ENCODE results near the gene GRK3.
"Not testable (repeated sequence)": the region's sequence is repeated elsewhere in the genome, so short reads cannot be mapped to it uniquely, and the experiment has no call there.

GRK3 gene

DNA sequence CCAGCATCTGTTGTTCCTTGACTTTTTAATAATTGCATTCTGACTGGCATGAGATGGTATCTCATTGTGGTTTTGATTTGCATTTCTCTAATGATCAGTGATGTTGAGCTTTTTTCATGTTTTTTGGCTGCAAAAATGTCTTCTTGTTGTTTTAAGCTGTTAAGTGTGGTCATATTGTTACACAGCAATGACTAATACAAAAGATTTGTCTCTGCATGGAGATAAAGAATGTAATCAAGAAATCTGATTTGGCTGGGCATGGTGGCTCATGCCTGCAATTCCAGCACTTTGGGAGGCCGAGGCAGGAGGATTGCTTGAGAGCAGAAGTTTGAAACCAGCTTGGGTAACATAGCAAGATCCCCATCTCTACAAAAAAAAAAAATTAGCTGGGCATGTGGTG is 12.1 kb upstream of the GRK3 start:
- not testable (repeated sequence) for DNase-seq

DNA sequence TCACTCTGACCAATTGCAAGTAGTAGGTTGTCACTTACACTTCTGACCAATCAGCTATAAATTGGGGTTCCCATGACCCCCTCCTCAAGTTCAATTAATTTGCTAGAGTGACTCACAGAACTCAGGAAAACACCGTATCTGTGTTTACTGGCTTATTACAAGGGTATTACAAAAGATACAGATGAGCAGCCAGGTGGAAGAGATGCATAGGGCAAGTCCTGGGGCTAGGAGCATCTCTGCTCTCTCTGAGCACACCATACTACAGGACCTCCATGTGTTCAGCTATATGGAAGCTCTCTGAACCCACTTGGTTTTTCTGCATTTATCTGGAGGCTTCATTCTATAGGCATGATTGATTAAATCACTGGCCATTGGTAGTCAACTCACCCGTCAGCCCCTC is 11.3 kb upstream of the GRK3 start:
- no peak for DNase-seq

DNA sequence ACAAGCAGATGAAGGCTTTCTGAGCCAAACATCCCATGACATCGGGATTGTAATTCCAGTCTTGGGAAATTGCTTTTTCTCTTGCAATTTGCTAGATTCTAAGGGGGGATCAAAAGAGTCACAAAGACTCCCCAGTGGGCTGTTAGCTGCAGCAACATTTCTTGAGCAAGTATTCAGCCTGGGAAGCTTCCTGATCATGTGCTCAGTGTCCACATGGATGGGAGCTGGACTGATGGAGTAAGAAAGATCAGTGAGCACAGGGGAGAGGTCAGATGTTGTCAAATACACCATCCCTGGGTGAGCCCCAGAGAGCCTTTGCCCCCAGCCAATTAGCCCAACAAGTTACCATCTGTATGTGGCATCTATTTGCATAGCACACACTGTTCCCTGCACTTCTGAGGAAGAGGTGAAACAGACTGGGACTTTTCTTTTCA is 10.2 kb upstream of the GRK3 start:
- DNase-seq: no peak

DNA sequence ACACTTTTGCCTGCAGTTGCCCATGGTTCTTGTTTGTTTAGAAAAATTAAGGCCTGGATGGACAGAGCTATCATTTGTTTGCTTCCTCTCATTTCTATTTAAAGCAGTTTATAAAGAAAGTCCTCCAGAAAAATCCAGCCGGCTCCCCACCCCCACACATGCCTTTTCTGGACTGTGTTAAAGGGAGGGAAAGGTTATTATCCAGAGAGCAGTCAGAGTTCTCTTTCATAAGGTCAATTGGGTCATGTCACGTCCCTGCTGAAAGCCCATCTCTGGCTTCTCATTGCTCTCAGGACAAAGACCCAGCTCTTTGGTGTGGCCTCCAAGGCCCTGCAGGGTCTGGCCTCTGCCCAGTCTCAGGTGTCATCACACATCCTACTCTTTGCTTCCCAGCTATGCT is 9.8 kb upstream of the GRK3 start:
- no peak for DNase-seq

DNA sequence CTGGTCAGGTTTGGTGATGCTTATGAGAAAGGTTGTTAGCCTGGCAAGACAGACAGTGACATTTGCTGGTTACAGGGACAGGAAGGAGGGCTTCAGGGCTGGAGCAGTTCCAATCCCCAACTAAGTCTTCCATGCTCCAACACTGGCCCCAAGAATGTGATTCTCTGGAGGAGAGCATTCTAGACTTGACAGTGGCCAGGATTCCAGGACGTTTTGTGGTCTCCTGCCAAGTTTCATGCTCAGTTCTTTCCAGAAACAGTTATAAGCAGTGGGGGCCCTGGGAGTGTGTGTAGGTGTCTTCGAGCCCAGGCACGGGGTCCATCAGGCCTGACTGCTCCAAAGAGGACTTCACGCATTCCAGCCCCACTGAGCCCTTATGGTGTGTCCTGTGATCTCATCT is 8.9 kb upstream of the GRK3 start:
- DNase-seq: no peak

DNA sequence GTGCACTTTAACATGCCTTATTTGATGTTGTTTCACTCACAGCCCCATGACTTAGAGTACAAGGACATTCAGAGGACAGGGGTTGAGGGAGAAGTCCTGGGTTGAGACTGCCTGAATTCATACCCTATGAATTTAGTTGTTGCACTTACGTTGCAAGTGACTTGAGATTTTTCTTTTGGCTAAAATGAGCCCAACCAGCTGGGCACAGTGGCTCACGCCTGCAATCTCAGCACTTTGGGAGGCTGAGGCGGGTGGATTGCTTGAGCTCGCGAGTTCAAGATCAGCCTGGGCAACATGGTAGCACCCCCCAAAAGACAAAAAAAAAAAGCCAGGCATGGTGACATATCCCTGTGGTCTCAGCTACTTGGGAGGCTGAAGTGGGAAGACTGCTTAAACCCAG is 7.3 kb upstream of the GRK3 start:
- no peak for DNase-seq

DNA sequence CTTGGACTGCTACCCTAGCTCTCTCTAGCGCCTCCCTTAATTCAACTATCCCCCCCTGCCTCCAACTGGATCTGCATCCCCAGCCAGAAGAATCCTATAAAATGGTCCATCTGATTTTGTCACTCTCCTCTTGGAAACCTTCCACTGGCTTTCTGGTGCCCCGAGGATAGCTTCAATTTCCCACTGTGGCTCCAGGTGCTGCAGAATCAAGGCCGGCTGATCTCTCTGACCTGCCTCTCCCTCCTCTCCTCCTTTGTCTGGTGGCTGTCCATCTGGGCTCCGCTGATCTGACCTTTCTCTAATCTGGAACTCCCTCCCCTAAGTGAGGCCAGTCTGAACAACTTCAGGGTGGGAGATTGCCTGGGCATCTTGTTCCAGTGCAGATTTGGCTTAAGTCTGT is 6.1 kb upstream of the GRK3 start:
- no peak for DNase-seq

DNA sequence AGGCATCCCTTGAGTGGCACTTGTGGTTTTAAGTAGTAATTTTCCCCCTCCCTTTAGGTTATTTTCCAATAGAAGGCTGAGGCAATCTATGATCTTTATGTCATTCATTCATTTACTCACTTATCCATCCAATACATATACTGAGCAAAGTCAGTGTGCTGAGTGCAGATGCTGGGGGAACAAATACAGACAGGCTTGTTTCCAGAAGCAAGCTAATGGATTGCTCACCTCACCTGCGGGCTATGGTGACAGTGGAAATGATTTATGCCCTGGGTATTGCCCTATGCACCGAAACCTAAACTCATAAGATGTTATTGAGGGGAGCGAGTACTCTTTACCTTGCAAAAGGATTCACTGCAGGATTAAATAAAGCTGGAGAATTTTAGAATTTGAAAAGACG is 4.6 kb upstream of the GRK3 start:
- not testable (repeated sequence) for DNase-seq

DNA sequence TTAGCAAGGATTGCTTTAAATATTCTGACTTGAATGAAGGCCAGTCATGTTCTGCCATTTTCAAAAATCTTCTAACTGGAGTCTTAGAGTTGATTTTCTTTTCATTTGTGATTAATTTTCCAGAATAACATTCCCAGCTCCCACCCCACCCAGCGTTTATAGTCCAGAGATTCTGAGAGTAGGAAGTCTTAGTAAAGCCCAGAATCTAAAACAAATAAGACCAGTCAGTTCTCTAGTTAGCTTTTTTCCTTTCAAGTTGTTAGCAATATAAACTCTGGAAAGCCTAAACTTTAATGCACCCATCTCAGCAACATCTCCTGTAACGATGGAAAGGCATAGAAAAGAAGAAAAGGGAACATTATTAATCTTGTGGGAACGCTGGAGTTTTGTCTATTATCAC is 3.3 kb upstream of the GRK3 start:
- DNase-seq: not testable (repeated sequence)

DNA sequence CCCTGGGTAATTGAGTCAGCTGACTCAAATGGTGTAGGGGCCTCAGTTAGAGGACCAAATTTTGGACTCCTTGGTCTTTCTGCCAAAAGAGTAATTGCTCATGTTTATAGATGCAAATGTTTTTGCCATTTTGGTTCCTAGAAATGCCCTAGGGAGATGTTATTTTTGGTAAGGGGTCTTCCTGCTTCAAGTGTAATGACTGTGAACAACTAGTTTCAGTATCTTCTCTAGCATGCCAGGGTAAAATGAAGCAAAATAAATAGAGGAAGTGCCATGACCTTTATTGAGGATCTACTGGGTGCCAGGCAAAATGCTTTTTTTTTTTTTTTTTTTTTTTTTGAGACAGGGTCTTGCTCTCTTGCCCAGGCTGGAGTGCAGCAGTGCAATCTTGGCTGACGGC is 2.5 kb upstream of the GRK3 start:
- not testable (repeated sequence) for DNase-seq

DNA sequence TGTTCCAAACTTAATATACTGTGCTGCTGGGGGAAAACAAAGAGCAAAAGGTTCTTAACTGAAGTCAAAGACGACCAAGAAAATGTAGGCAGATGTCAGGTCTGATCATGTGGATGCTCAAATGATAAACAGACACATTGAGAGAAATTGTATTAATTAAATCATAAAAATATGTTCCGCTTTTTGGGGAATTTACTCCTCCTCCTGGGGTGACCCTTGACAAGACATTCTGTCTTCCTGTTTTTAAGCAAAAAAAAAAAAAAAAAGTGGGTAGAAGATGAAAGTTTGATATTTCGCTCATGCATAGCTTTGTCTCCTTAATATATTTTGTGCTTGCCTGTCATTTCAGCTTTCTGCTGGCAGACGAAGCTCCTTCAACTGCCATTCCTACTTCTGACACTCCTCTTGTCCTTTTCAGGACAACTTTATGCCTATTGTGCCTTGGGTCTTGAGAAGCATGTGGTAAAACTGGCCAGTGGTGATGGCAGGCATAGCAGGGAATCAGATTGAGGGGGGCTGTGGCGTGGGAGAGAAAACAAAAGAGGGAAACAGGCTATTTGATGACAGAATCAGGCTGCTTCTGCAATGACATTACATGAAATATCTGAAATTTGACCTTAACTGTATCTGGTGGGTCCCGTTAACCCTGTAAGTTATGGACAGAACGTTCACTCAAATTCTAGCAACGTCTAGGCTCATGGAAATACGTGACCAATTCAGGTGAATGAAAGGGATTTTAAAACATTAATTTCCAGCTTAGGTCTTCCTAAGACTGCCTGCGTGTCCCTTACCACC is 1.3 kb upstream of the GRK3 start:
- peak in 1 of 2 experiments; percentile 24 for DNase-seq

DNA sequence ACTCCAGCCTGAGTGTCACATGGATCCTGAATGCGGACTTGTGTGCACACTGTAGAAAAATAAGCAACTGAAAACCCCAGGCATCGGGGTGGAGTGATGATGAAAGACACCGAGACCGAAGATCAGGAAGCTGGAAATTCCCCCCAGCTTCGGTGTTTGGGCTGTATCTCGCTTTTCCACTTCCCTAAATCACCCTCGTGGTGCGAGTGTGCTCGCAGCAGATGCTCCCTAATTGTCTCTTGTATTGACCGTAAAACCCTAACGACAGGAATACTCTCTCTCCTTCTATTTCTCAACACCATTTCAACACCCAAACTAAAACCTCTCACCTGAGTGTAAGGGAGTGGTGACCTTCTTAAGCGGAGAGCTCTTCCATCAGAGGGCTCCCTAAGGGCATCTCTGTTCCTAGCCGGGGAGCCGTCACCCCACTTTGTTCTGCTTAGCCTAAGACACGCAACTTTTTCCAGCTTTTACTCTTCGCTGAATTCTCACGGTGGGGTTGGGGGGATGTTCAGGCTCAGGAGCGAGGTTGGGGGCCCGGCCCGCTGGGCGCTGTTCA is 635 bp upstream of the GRK3 start:
- peak; percentile 45 to 60 for DNase-seq

DNA sequence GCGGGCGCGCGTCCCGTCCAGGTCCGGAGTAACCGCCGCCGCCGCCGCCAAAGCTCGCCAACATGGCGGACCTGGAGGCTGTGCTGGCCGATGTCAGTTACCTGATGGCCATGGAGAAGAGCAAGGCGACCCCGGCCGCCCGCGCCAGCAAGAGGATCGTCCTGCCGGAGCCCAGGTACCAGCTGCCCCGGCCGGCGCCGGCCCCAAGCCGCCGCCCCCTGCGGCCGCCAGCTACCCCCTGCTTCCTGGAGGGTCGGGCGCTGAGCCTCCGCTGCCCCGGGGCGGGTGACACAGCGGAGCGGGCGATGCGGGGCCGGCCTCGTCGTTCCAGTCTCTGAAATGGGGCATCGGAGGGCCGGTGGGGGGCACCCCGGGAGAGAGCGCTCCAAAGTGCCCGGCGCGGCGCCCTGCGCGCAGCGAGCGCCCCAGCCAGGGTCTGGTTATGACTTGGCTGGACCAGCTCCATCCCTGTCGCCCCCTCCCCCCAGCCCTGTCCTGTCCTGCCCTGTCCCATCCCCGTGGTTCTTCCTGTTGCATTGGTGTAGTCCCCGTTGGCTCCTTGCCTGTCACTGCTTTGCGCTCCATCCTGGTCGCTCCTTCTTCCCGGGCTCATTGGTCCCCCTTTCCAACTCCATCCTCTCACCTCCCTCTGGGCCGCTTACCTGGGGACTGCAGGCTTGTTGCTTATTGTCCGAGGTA is 653 bp downstream of the GRK3 start:
- no peak for DNase-seq

DNA sequence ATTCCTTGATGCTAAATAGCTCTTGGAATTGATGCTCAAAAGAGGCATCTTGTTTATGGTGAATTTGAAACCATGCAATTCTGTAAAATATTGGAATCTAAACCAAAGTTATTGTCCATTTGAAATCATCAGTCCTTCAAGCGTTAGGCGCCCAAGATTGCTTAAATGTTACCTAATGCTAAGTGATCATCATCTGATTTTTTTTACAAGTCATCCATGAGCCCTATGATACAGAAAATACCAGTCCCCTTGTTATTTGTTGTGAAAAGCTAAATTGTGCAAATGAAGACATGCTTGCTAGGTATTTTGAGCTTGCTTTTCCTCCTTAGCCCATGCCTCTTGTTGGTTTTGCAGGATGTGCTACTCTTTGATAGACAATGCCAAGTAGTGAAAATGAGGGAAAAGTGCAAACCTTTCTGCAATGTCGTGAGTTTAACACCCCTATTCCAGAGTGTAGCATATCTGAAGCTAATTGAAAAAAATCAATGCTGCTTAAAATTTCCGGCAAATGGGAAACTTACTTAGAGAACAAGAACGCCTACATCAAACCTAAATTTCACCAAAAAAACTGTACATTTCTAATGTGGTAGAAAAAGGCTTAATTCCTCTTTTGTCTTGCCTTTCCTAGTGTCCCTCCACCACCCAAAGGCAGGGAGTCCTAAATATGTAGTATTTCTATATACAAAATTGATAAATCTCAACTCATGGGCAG is 1.9 kb downstream of the GRK3 start:
- DNase-seq: peak in 1 of 2 experiments; percentile 42

DNA sequence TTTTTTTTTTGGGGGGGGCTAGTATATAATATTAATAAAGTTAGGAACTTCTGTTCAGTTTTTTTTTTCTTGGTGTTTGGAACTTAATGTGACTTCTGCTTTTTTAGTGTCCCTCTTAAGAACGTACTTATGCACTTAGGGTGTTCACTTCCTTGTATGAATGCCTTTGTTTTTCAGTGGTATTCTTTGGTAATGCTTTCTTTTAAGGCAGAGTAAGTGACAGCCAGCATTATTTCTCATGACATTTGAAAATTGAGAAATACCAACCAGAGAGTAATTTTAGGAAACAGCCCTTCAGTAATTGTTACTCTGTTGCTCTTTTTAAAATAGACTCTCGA is 2.4 kb downstream of the GRK3 start:
- peak; percentile 87 to 94 for DNase-seq

DNA sequence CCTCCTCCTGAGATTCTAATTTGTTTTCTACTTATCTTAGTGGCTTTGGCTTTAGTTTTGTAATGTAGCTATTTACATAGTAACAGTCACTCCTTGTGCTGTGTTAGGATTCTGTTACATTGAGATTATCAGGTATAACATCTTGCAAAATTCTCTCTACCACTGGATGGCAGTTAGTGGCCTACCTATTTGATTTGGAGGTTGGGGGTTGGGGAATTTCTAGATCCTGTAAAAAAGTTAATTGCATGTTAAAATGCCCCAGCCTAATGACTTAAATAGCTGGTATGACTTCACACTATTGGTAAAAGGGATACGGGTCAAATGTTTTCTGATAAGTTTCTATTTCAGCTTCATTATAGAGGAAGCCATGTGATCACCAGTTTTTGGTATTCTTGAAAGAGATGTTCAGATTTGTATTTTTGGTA is 2.8 kb downstream of the GRK3 start:
- no peak for DNase-seq

DNA sequence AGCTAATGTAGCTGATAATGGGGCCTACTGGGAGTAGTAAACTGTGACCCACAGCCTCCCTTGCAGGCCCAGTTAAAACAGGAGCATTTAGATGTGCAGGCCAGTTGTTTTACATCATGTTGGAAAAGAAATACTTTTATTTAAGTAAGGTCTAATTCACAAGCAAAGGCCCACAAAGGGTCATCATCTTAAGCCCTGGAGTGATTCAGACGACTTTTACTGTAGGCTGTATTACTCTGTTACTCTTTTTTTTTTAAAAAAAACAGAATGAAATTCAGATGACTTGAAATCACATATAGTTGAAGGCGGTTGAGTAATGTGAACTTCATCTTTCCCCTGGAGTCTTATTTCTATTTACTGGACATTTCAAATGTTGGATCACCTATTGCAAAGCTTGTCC is 3.6 kb downstream of the GRK3 start:
- not testable (repeated sequence) for DNase-seq

DNA sequence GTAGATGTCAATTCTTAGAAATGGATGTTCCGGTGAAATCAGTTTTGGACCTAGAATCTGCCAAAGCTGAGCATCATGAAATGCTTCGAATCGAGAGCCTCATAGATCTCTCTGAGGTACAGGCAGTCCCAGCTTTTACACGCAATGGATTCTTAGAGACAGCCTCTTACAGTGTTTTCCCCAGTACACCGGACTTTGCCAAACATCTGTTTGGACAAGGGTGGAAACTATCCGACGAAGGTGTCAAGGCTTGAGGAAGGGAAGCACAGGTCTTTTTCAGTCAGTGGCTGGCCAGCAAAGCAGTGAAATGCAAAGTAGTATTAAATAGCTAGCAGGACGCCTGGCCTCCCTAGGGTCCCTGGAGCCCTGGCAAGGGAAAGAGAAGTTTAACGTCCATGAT is 4.9 kb downstream of the GRK3 start:
- no peak for DNase-seq

DNA sequence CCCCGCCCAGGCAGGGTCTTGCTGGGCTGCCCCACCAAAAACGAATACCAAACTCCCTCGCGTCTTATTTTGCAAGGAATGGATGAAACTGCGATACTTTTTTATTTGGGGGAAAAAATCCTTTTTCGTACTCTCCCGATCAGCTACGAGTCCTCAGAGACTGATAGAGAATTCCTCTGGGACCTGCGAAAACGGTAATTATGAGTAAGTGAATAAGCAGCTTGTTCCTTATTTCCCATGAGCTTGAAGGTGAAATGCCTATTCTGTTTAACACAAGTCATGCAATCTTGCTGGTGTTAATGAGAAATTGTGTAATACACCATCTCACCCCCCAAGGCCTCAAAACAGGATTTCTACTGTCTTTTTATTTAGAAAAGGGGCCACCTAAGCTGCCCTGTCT is 5.5 kb downstream of the GRK3 start:
- DNase-seq: no peak

DNA sequence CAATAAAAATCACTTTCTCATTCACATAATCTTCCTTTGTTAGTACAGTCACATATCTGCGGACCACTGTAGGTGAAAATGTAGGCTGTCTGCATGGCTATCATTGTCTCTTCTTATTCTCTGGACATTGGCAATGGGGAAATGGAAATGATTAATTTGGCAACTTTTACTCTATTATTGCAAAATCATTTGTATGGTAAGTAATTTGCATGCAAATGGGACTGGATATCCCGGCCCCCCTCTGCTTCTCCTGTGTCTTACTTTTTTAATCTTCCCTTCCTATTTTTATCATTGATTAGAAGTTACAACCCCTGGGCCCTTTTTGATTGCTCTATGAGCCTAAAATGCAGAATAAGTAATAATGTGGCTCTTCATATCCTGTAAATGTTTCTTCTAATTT is 6.0 kb downstream of the GRK3 start:
- no peak for DNase-seq

DNA sequence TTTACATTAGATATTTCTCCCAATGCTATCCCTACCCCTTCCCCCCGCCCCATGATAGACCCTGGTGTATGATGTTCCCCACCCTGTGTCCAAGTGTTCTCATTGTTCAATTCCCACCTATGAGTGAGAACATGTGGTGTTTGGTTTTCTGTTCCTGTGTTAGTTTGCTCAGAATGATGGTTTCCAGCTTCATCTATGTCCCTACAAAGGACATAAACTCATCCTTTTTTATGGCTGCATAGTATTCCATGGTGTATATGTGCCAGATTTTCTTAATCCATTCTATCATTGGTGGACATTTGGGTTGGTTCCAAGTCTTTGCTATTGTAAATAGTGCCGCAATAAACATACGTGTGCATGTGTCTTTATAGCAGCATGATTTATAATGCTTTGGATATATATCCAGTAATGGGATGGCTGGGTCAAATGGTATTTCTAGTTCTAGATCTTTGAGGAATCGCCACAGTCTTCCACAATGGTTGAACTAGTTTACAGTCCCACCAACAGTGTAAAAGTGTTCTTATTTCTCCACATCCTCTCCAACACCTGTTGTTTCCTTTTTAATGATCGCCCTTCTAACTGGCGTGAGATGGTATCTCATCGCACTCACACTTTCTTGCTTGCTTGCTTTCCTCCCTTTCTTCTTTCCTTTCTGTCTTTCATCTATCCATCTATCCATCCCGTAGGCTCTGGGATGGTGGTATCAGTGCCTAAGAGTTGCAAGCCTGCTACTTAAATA is 7.7 kb downstream of the GRK3 start:
- DNase-seq: not testable (repeated sequence)

DNA sequence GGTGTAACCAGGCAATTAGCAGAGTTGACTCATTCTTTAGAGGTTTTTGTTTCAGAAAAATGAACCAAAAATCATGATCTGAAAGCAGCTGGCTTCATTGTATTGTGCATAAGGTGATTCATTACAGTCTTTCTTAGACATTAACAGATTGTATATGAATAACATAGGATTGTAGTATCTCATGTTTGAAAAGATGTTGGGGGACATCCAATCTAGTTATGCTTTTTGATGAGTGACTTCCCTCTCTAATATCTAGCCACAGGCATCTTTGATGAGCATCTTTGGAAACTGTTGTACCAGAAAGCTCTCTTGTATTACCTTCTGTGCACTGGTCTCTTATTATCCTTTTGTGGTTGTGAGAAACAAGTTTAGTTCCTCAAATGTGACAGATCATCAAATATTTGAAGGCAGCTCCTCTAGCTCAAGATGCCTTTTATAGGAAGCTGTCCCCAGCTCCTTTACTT is 8.3 kb downstream of the GRK3 start:
- peak; percentile 53 to 71 for DNase-seq

DNA sequence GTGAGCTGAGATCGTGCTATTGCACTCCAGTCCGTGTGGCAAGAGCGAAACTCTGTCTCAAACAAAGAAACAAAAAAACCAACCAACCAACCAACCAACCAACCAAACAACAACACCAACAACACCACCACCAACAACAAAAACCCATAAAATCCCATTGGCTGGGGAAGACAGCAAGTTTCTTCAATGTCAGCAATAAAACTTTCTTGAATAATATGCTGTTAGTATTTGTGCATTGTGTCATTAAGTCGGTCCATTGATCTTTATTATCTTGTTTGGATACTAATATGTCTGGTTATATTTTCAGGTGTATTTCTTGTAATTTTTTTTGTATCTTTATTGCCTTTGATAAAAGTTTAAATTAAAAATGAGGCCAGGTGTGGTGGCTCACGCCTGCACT is 9.4 kb downstream of the GRK3 start:
- DNase-seq: no peak
